Measurements from ENCODE around the gene IRGC.

Gene IRGC

DNA sequence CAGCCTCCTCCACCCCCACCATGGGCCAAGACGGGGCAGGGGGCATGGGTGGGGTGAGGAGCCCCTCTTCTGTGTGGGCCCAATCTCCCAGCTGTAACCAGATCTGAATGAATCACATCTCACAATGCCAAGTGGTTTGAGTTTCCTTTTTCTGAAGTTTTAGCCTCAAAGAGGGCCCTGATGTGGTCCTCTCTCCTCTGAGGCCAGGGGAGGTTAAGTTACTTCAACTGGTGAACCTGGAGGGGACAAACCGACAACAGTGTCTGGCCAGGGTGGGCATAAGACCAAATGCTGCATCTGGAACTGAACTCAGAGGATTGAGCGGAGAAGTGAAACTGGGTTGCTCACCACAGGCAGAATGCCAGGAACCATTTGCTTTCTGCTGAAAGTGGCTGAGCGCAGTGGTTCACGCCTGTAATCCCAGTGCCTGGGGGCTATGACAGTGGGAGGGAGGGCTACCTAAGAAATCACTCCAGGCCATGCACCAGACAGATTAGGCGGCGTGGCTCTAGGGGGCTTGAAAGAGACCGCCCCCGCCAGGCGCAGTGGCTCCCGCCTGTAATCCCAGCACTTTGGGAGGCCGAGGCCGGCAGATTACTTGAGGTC, 15.4 kb upstream of the IRGC start:
- TF ChIP-seq, protein P1, sequence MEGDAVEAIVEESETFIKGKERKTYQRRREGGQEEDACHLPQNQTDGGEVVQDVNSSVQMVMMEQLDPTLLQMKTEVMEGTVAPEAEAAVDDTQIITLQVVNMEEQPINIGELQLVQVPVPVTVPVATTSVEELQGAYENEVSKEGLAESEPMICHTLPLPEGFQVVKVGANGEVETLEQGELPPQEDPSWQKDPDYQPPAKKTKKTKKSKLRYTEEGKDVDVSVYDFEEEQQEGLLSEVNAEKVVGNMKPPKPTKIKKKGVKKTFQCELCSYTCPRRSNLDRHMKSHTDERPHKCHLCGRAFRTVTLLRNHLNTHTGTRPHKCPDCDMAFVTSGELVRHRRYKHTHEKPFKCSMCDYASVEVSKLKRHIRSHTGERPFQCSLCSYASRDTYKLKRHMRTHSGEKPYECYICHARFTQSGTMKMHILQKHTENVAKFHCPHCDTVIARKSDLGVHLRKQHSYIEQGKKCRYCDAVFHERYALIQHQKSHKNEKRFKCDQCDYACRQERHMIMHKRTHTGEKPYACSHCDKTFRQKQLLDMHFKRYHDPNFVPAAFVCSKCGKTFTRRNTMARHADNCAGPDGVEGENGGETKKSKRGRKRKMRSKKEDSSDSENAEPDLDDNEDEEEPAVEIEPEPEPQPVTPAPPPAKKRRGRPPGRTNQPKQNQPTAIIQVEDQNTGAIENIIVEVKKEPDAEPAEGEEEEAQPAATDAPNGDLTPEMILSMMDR (conservative IDR thresholded peaks at IDR 0.05), result no peak
- H3K27ac ChIP-seq, result no peak overlapping the region

- no peak overlapping the region for H3K27ac ChIP-seq
- TF ChIP-seq, protein P1 (conservative IDR thresholded peaks at IDR 0.05), result no peak
Measured at GRCh38 chr19:43704002-43704705, 11.7 kb upstream of the IRGC start.

DNA sequence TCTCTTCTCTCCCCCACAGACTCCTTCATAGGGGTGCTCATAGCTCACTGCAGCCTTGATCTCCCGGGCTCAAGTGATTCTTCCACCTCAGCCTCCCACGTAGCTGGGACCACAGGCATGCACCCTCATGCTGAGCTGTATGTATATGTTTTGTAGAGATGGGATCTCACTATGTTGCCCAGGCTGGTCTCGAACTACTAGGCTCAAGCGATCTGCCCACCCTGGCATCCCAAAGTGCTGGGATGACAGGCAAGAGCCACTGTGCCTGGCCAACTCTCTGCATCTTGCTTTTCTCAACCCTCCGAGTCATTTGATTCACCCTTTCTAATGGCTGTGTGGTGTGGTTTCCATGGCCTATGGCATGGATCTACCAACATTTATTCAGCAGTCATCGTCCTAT, 10.1 kb upstream of the IRGC start:
- no peak overlapping the region for H3K27ac ChIP-seq
- TF ChIP-seq, protein P1 (conservative IDR thresholded peaks at IDR 0.05), result no peak

DNA sequence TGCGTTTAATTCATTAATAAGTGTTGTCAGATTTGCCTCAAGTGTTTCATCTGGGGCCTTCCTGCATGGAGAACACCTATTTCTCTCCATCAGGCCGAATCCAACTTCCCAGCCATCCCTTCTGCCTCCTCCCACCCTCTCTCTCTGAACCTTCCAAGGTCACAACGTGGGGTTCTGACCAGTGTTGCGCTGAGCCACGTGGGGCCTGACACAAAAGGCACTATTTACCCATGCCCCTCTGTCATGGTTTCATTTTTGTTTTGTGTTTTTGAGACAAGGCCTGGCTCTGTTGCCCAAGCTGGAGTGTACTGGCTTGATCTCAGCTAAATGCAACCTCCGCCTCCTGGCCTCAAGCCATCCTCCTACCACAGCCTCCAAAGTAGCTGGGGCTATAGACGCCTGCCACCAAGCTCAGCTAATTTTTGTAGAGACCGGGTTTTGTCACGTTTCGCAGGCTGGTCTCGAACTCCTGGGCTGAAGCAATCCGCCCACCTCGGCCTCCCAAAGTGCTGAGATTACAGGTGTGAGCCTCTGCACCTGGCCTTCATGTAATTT, 8.6 kb upstream of the IRGC start:
- TF ChIP-seq, protein P1 (conservative IDR thresholded peaks at IDR 0.05), result no peak
- no peak overlapping the region for H3K27ac ChIP-seq

- H3K27ac ChIP-seq, result no peak overlapping the region
- TF ChIP-seq, protein P1 (conservative IDR thresholded peaks at IDR 0.05), result no peak
Measured at GRCh38 chr19:43708716-43709115, 7.2 kb upstream of the IRGC start.

GRCh38 chr19:43711751-43712355, 4.0 kb upstream of the IRGC start:
- no peak overlapping the region for H3K27ac ChIP-seq

DNA sequence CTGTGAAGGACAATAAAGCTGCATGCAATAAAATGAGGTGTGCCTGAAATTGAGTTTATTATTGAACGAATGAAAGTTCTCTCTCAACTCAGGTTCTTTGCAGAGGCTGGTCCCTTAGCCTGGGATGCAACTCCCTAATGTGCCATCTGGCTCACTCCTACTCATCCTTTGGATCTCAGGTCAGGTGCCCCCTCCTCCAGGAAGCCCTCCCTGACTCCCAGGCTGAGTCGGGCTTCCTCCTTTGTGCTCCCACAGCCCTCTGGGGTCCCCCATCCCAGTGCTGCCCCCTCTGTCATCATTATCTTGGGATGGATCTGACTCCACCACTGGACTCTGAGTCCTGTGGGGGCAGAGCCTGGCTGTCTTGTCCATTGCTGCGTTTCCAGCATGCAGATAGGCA, 2.7 kb upstream of the IRGC start:
- TF ChIP-seq, protein P1 (conservative IDR thresholded peaks at IDR 0.05), result no peak
- H3K27ac ChIP-seq, result no peak overlapping the region

More at GRCh38 chr19:43711751-43712355, 4.0 kb upstream of the IRGC start:
- TF ChIP-seq, protein P1 (conservative IDR thresholded peaks at IDR 0.05), result no peak
